ENCODE data around the gene SORD. TPM values are rescaled to one million over a fixed set of nuclear protein-coding genes. Genes with fewer than 3 reads are reported as not detected.
"Not testable (repeated sequence)": the region's sequence is repeated elsewhere in the genome, so short reads cannot be mapped to it uniquely, and the experiment has no call there.

The SORD gene
- polyA plus RNA-seq, 6 donors from 2014 or later: 16.2 to 21.3 (median 19.0) TPM

DNA sequence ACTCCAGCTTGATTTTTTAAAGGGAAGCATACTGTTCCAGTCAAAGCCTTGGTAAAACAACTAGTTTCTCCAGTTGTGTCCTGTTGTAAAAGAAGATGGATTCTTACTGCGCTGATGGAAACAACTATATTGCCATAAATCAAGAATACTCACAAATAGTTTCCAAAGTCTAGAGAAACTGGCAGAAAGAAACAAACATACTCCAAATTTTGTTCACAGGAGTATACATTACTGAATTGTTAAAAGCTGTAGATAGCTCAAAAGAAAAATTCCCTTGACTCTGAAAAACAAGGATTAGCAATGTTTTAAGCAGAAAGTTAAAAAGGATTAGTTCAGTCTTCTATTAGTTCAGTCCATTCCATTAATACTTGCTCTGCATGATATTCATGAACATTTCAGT lies 27.6 kb downstream of the SORD start:
- ATAC-seq (ENCODE audit: low read depth in 2 of 2) (no peak), DNase-seq (no peak)
- no peaks in the 10 kb centered on the region for H3K27me3 Mint-ChIP-seq
- peaks cover 10 to 39% (median 19%) of the 10 kb centered on the region in 3 donors for H3K4me1 Mint-ChIP-seq
- peaks cover 8 to 15% of the 10 kb centered on the region in 2 donors for H3K36me3 Mint-ChIP-seq
- peaks cover 0 to 1% (median 0%) of the 10 kb centered on the region in 7 donors for H3K9me3 Mint-ChIP-seq
- H3K27ac Mint-ChIP-seq: peak overlapping the region in 3 of 6 donors; percentile 79 to 100 (median 98)
- H3K4me3 Mint-ChIP-seq: no peak overlapping the region

DNA sequence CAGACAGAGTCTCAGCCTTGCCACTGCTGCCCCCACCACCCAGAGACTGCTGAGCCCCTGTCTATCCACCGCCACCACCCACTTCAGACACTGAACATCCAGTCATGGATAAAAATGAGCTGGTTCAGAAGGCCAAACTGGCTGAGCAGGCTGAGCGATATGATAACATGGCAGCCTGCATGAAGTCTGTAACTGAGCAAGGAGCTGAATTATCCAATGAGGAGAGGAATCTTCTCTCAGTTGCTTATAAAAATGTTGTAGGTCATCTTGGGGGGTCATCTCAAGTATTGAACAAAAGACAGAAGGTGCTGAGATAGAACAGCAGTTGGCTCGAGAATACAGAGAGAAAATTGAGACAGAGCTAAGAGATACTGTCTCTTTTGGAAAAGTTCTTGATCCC lies 29.7 kb downstream of the SORD start:
- H3K9me3 Mint-ChIP-seq; H3K4me3 Mint-ChIP-seq; H3K27me3 Mint-ChIP-seq; ATAC-seq (ENCODE audit: low read depth in 2 of 2); DNase-seq: not testable (repeated sequence)
- Mint-ChIP-seq H3K4me1 (peaks cover 10 to 24% (median 16%) of the 10 kb centered on the region in 3 donors), H3K36me3 (peaks cover 9 to 15% of the 10 kb centered on the region in 2 donors), H3K27ac (peak overlapping the region in 3 of 6 donors; percentile 64 to 98 (median 76))

DNA sequence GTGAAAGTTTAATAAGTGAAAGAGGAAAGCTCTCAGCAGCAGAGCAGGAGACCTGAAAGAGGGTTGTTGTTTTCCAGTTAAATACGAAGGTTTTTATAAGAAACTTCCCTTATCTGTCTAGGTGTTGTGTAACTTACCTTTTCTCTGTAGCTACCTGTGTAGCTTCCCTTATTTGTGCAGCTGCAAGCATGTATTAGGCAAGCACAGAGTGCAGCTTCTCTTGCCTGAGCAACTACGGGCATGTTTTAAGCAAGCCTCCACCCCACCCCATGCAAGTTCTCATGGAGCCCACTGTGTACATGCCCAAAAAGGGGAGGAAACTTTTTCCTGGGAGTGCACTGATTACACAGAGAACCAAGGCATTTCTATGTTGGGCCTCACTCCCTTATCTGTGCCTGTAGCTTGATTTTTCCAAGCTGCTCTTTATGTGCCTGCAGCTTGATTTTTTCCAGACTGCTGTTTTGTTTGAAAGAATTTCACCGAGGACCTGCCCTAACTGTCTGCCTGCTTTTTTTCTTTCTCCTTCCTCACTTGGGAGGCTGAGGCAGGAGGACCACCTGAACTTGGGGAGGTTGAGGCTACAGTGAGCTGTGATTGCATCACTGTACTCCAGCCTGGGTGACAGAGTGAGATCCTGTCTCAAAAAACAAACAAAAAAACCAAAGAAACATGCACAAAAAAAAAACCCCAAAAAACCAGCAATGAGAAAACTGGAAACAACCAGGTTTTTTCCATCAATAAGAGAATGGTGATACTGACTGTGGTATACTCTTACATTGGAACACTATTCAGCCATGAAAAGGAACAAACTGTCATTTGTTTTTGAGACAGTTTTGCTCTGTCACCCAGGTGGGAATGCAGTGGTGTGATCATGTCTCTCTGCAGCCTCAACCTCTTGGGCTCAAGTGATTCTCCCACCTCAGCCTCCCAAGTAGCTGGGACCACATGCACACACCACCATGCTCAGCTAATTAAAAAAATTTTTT lies 36.0 kb downstream of the SORD start:
- not testable (repeated sequence) for ATAC-seq (ENCODE audit: low read depth in 2 of 2); H3K27ac Mint-ChIP-seq; H3K27me3 Mint-ChIP-seq; DNase-seq
- peak overlapping the region in 1 of 8 donors; percentile 30 for H3K4me3 Mint-ChIP-seq
- peaks cover 0 to 14% (median 5%) of the 10 kb centered on the region in 7 donors for H3K9me3 Mint-ChIP-seq
- peaks cover 7 to 14% of the 10 kb centered on the region in 2 donors for H3K36me3 Mint-ChIP-seq
- peaks cover 9 to 16% (median 10%) of the 10 kb centered on the region in 3 donors for H3K4me1 Mint-ChIP-seq

DNA sequence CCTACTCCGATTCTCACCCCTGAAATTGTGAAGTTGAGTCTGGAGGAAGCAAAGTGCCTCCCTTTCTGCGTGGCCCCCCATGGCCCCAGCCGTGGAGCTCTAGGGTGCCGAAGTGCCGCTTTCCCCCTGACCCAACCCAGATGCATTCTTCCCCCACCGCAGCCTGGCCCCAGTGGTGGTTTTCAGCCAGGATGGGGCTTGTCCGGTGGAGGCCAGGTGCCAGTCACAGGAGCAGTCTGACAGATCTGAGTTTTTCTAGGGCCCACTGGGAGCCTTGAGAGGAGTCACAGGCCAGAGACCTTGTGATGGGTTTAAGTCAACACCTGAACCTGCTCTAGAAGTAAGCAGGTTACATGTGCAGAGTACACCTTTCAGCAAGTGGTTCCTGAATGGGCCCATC lies 39.3 kb downstream of the SORD start:
- H3K4me3 Mint-ChIP-seq; DNase-seq; H3K27ac Mint-ChIP-seq; H3K27me3 Mint-ChIP-seq; ATAC-seq (ENCODE audit: low read depth in 2 of 2): not testable (repeated sequence)
- Mint-ChIP-seq H3K9me3 (peaks cover 0 to 14% (median 5%) of the 10 kb centered on the region in 7 donors), H3K36me3 (peaks cover 7 to 14% of the 10 kb centered on the region in 2 donors), H3K4me1 (peaks cover 9 to 16% (median 10%) of the 10 kb centered on the region in 3 donors)

DNA sequence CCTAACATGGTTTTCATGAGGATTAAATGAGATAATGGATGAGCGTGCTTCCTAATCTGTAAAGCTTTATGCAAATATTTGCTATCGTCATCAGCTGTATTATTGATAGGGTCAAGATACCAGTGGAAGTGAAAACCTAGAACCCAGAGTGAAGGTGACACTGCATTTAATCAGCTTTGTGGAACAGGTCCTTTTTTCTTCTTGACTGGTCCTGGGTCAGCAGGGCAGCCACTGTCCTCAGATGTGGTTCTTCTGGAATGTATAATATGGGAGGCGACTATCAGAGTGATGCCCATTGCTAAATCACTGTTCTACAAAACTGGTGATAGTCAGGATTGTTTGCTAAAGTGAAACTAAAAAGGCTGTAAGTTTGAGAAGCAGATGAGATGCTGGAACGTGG lies 41.4 kb downstream of the SORD start:
- DNase-seq: no peak
- H3K27me3 Mint-ChIP-seq: no peaks in the 10 kb centered on the region
- no peak overlapping the region for H3K27ac Mint-ChIP-seq
- no peak for ATAC-seq (ENCODE audit: low read depth in 2 of 2)
- H3K36me3 Mint-ChIP-seq: peaks cover 5 to 14% of the 10 kb centered on the region in 2 donors
- peaks cover 9 to 14% (median 10%) of the 10 kb centered on the region in 3 donors for H3K4me1 Mint-ChIP-seq
- no peak overlapping the region for H3K4me3 Mint-ChIP-seq
- H3K9me3 Mint-ChIP-seq: peaks cover 0 to 2% (median 0%) of the 10 kb centered on the region in 7 donors

DNA sequence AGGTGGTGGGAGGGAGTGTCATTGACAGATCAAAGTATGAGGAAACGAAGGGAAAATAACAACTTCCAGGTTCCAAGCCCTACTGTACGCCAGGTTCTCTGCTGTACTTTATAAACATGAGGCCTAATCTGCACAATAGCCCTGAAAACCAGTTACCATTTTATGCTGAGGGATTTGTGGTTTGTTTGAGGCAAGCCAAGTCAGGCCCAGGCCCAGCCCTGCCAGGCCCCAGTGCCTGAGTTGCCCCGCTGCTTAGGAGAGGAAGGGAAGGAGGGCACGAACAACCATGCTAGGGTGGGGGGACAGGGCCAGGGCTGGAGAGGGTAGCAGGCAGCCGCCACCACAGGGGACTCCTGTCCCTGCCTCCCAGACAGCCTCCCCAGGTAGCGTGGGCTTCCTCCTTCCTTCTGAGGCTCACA lies 47.0 kb downstream of the SORD start:
- not testable (repeated sequence) for ATAC-seq (ENCODE audit: low read depth in 2 of 2); H3K9me3 Mint-ChIP-seq; H3K4me3 Mint-ChIP-seq; H3K27me3 Mint-ChIP-seq; H3K36me3 Mint-ChIP-seq; DNase-seq; H3K4me1 Mint-ChIP-seq
- H3K27ac Mint-ChIP-seq: peak overlapping the region in 1 of 6 donors; percentile 37

DNA sequence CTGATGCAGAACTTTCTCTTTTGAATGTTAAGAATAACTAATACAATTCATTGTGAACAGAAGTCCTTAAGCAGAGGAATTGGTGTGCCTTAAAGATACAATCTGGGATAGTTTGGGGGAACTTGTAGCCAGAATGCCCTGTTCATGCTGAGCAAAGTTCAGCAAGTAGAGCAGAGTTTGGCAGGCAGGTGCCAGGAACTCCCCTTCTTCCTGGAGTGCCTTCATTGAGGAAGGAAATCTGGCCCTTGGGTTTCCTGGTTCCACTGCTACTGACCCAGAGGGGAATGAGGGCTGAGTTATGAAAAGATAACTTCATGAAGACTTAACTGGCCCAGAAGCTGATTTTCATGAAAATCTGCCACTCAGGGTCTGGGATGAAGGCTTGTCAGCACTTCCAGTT lies 50.6 kb downstream of the SORD start:
- H3K4me1 Mint-ChIP-seq; H3K36me3 Mint-ChIP-seq; ATAC-seq (ENCODE audit: low read depth in 2 of 2); DNase-seq; H3K4me3 Mint-ChIP-seq; H3K27me3 Mint-ChIP-seq; H3K9me3 Mint-ChIP-seq; H3K27ac Mint-ChIP-seq: not testable (repeated sequence)

DNA sequence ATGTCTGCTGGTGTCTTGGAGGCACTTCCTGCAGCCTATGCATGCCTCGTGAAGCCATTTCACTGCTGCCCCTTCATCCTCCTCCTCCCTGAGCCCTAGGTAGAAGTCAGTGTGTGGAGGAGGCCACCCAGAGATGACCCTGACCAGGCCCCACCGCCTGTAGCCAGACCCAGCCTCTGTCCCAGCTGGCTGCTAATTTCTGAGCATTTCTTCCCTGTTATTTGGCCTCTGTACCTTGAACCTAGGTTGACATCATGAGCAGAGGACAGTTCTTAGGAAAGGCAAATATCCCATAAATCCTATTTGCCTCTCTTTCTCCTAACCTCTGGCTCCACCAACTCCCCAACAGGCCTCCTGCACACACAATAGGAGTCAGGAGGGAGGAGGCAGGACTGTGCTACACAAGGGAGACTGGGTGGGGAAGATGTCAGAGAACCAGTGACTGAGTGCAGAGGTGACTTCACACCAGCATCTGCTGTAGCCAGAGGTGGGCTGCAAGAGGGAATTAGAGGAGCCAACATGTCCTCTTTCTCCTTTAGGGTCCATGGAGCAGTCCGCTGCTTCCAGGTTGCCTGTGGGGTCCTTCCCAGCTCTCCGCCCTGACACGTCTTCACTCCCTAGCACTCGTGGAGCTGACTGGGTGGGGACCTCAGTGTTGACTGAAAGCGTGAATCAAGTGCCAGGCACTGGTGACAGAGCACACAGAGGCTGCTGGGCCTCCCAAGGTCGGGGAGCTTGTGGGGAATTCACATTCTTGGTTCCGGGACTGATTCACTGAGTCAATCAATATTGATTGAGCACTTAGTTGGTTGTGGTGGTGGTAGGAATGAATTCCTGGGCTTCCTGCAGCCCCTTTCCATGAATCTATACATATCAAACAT lies 52.7 kb downstream of the SORD start:
- H3K27me3 Mint-ChIP-seq; H3K4me1 Mint-ChIP-seq; ATAC-seq (ENCODE audit: low read depth in 2 of 2); H3K9me3 Mint-ChIP-seq; H3K36me3 Mint-ChIP-seq; H3K27ac Mint-ChIP-seq; H3K4me3 Mint-ChIP-seq; DNase-seq: not testable (repeated sequence)

DNA sequence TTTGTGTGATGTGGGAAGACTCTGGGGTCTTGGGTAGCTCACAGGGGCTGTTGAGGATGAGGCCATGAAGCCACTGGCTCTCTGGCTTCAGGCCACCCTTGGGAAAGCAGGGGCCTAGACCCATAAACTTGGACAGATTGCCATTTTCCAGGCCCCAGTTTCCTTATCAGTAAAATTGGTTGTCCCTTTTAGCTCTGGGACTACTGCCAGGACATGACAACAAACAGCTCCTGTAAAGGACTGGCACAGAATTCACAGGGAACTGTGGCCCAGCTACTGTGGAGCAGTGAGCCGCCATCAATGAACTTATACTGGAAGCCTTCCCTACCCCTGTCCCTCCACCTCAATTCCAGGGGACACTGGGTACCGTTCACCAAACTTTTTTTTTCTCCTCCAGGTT lies 54.4 kb downstream of the SORD start:
- peak overlapping the region in 1 of 6 donors; percentile 57 for H3K27ac Mint-ChIP-seq
- not testable (repeated sequence) for ATAC-seq (ENCODE audit: low read depth in 2 of 2)

DNA sequence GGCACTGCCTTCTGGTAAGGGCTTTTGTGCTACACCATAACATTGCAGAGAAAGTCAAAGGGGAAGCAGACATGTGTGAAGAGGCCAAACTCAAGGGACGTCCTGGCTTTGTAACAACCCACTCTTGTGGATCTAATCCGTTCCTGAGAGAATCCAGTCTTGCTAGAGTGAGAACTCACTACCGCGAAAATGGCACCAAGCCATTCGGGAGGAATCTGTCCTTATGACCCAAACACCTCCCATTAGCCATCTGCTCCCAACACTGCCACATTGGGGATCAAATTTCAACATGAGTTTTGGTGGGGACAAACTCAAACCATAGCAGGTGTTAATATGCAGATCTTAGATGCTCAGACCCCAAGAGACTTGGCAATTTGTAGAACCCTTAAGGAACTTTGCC lies 56.2 kb downstream of the SORD start:
- not testable (repeated sequence) for DNase-seq; H3K27ac Mint-ChIP-seq; H3K9me3 Mint-ChIP-seq; H3K4me1 Mint-ChIP-seq; H3K4me3 Mint-ChIP-seq; ATAC-seq (ENCODE audit: low read depth in 2 of 2); H3K36me3 Mint-ChIP-seq
- H3K27me3 Mint-ChIP-seq: peaks cover under 1 to 16% (median 14%) of the 10 kb centered on the region in 3 donors

More for the DNA sequence above, 54.4 kb downstream of the SORD start:
- not testable (repeated sequence) for H3K4me1 Mint-ChIP-seq, DNase-seq, H3K36me3 Mint-ChIP-seq, H3K9me3 Mint-ChIP-seq, H3K4me3 Mint-ChIP-seq, H3K27me3 Mint-ChIP-seq

DNA sequence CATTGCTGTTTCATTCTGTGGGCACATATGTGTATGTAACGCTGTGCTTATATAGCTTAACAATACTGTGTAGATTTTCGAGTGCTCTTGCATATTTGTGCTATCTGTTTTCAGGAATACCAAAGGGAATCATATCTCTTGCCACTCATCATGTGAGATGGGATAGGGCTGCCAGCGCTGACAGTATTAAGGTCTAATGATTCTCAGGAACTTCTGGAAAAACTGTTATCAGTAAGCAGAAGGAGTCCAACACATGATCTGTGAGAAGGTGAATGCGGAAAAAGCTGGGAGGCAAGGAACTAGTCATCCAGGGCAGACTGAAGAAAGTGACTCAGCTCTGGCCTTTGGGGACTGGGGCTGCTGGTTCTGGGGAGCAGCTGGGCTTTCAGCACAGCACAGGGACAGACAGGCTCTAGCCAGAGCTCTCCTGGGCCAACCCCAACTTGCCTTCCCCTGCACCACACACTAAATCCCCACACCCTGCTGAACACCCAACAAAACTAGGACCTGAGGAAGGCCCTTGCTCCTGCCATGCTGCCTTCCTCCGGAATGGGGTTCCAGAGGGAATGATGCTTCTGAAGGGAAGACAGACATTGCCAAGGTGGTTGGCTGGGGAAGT lies 56.7 kb downstream of the SORD start:
- Mint-ChIP-seq H3K27me3 (peaks cover 3 to 21% (median 19%) of the 10 kb centered on the region in 3 donors), H3K27ac (peak overlapping the region in 2 of 6 donors; percentile 21 to 87)
- not testable (repeated sequence) for DNase-seq; H3K4me1 Mint-ChIP-seq; H3K36me3 Mint-ChIP-seq; H3K4me3 Mint-ChIP-seq; H3K9me3 Mint-ChIP-seq; ATAC-seq (ENCODE audit: low read depth in 2 of 2)

DNA sequence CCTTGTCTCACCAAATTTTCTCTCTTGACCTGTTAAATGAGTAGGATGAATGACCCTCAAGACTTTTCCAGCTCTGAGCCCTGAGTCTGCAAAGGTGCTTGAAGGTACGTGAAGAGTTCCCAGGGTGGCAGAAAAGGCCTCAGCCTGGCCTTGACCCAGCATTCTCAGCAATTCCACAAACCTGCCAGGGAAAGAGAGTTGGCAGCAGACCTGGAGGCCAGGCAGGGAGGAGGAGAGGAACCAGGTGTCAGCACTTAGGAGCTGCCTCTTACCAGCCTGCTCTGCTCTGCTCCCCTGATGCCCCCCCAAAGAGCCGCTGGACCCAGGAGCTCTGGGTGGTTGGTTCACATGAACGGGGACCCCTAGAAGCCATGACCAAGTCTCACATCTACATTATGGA lies 57.6 kb downstream of the SORD start:
- not testable (repeated sequence) for H3K4me1 Mint-ChIP-seq; ATAC-seq (ENCODE audit: low read depth in 2 of 2); H3K9me3 Mint-ChIP-seq; H3K36me3 Mint-ChIP-seq; DNase-seq; H3K4me3 Mint-ChIP-seq
- H3K27me3 Mint-ChIP-seq: peaks cover 3 to 21% (median 20%) of the 10 kb centered on the region in 3 donors
- peak overlapping the region in 1 of 6 donors; percentile 51 for H3K27ac Mint-ChIP-seq

DNA sequence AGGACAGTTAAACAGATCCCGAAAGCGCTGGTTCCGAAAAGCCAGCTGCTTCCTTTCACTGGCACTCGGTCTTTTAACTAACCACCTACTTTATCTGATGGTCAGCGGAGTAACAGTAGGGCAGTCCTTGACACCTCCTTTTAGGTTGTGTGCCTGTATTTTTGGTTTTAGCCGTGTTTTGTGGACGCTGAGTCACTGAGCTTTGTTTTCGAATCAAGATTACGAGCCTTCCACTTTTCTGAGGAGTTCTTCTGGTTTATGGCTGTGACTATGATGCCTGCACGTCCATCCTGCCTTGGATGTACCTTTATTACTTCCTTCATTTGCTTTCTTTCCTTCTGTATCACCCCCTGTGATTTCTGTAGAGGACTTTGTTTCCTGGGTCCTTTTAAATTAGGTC lies 59.4 kb downstream of the SORD start:
- peaks cover 8 to 27% (median 26%) of the 10 kb centered on the region in 3 donors for H3K27me3 Mint-ChIP-seq
- H3K4me1 Mint-ChIP-seq; DNase-seq; H3K9me3 Mint-ChIP-seq; ATAC-seq (ENCODE audit: low read depth in 2 of 2); H3K4me3 Mint-ChIP-seq; H3K27ac Mint-ChIP-seq; H3K36me3 Mint-ChIP-seq: not testable (repeated sequence)

All from naive B cell (primary cell).